ENCODE measurements around the gene SLC8A1. TPM values are rescaled to one million over a fixed set of nuclear protein-coding genes. Genes with fewer than 3 reads are reported as not detected.

SLC8A1 gene
- total RNA-seq, 1 experiment from 2014 or later = 1.7 TPM

- WGBS (ENCODE audit: extremely low coverage, insufficient read length, low lambda C conversion rate) = no CpG with 5 or more reads among the region's 2 CpGs
- no peak overlapping the region for H2BK12ac ChIP-seq (ENCODE audit: insufficient read length, low read depth, low read length)
These were observed 202.3 kb downstream of the SLC8A1 start for GRCh38 chr2:40249577-40249976.

More at GRCh38 chr2:40249577-40249976, 202.3 kb downstream of the SLC8A1 start:
- H2BK5ac ChIP-seq (ENCODE audit: insufficient read length, low read length) = no peak overlapping the region
- H3K4me1 ChIP-seq (ENCODE audit: insufficient read depth, low read length) = no peaks in the 10 kb centered on the region
- no peaks in the 10 kb centered on the region for H3K27me3 ChIP-seq (ENCODE audit: insufficient read depth, low read length)
- no peak overlapping the region for H2BK20ac ChIP-seq (ENCODE audit: low read depth, low read length, poor library complexity, severe bottlenecking)
- TF ChIP-seq CTCF (conservative IDR thresholded peaks at IDR 0.05) = no peak
- DNase-seq = no peak
- no peak overlapping the region for H3K27ac Mint-ChIP-seq
- no peak overlapping the region for H3K18ac ChIP-seq (ENCODE audit: insufficient read length, low read depth, low read length)
- no peak overlapping the region for H3K9ac ChIP-seq (ENCODE audit: extremely low read depth, insufficient read length, low read length)
- H3K4ac ChIP-seq (ENCODE audit: low read depth, low read length) = no peak overlapping the region
- no peak overlapping the region for H2AFZ ChIP-seq (ENCODE audit: low read length)
- no peaks in the 10 kb centered on the region for H3K27me3 Mint-ChIP-seq (ENCODE audit: low read depth)
- H3K4me1 Mint-ChIP-seq = peaks cover 10 to 11% of the 10 kb centered on the region in 2 experiments
- H2BK120ac ChIP-seq (ENCODE audit: low read depth, low read length, poor library complexity, severe bottlenecking) = no peak overlapping the region
- H3K36me3 Mint-ChIP-seq (ENCODE audit: insufficient read depth in 1 of 3, low read depth in 3 of 3) = no peaks in the 10 kb centered on the region
- H4K8ac ChIP-seq (replicated peaks; ENCODE audit: insufficient read length, low read depth, low read length) = no peak overlapping the region
- no peak overlapping the region for H3K56ac ChIP-seq (ENCODE audit: insufficient read length, low read depth, low read length)
- no peak overlapping the region for H3K4me3 Mint-ChIP-seq
- no peak overlapping the region for H3K23ac ChIP-seq (ENCODE audit: insufficient read length, low read depth, low read length)
- H3K27ac ChIP-seq (ENCODE audit: insufficient read length, low read depth, low read length) = no peak overlapping the region
- no peak overlapping the region for H3K14ac ChIP-seq (ENCODE audit: insufficient read depth, low read length)
- no peaks in the 10 kb centered on the region for H3K79me1 ChIP-seq (ENCODE audit: insufficient read depth, low read depth, low read length, poor library complexity, severe bottlenecking)
- H3K9me3 Mint-ChIP-seq = no peaks in the 10 kb centered on the region
- no peak overlapping the region for H3T11ph ChIP-seq (ENCODE audit: low read length)
- no peak overlapping the region for H4K5ac ChIP-seq (ENCODE audit: insufficient read length, low read depth, low read length)
- H2AK5ac ChIP-seq (ENCODE audit: insufficient read length, low read length) = no peak overlapping the region
- no peaks in the 10 kb centered on the region for H3K23me2 ChIP-seq (ENCODE audit: insufficient read length, low read depth, low read length, poor library complexity, severe bottlenecking)
- no peaks in the 10 kb centered on the region for H3K79me2 ChIP-seq (ENCODE audit: insufficient read depth, low read length)
- H4K20me1 ChIP-seq (ENCODE audit: control insufficient read depth, insufficient read depth, insufficient read length) = no peaks in the 10 kb centered on the region
- H3K9me3 ChIP-seq (ENCODE audit: control insufficient read depth, low read depth, low read length) = no peaks in the 10 kb centered on the region
- H3K4me2 ChIP-seq (ENCODE audit: insufficient read depth, insufficient read length, low read length) = no peak overlapping the region
- H4K91ac ChIP-seq (ENCODE audit: insufficient read length, low read depth, low read length) = no peak overlapping the region
- no peak overlapping the region for H2BK15ac ChIP-seq (ENCODE audit: low read depth, low read length)

Data from H9 (cell line).